K562 (cell line): ENCODE results near the gene CCDC138. TPM values are rescaled to one million over a fixed set of nuclear protein-coding genes. Genes with fewer than 3 reads are reported as not detected.

ENCODE experiments used
- BCL6 ChIP-seq: fragments of 250-450 bp; sonication (Bioruptor Pico); IDR thresholded peaks from 2 replicates; pipeline ENCODE4 v1.4.0; 2020
- CBFA2T2 ChIP-seq: fragments of 450-650 bp; conservative IDR thresholded peaks from 2 replicates; pipeline ENCODE4 v1.6.1; 2017; ENCODE audit warnings: mild to moderate bottlenecking
- HDAC8 ChIP-seq: fragments of 450-650 bp; IDR thresholded peaks from 2 replicates; pipeline ENCODE4 v1.6.1; 2016; ENCODE audit warnings: mild to moderate bottlenecking, missing genetic modification characterization, moderate library complexity, missing compliant biosample characterization
- HOXB6 ChIP-seq: fragments of 250-450 bp; sonication (Bioruptor Pico); IDR thresholded peaks from 2 replicates; pipeline ENCODE4 v1.5.1; 2022; ENCODE audit warnings: mild to moderate bottlenecking, borderline replicate concordance
- MCM2 ChIP-seq: fragments of 450-650 bp; IDR thresholded peaks from 2 replicates; pipeline ENCODE4 v1.6.1; 2017; ENCODE audit warnings: low read depth, mild to moderate bottlenecking
- NCOA6 ChIP-seq: fragments of 450-650 bp; IDR thresholded peaks from 2 replicates; pipeline ENCODE4 v1.6.1; 2017; ENCODE audit warnings: mild to moderate bottlenecking
- NEUROD1 ChIP-seq: fragments of 150-350 bp; IDR thresholded peaks from 2 replicates; pipeline ENCODE4 v1.6.1; 2014; ENCODE audit warnings: borderline replicate concordance, low read length, low read depth; ENCODE audit not compliant: partially characterized antibody
- PHF20 ChIP-seq: fragments of 450-650 bp; IDR thresholded peaks from 2 replicates; pipeline ENCODE4 v1.6.1; 2018; ENCODE audit not compliant: partially characterized antibody
- POLR2AphosphoS2 ChIP-seq: IDR thresholded peaks from 2 replicates; pipeline ENCODE4 v1.6.1; 2012; ENCODE audit warnings: low read length, improper control_type of control experiment
- PTRF ChIP-seq: fragments of 450-650 bp; IDR thresholded peaks from 2 replicates; pipeline ENCODE4 v1.6.1; 2016; ENCODE audit warnings: mild to moderate bottlenecking, missing genetic modification characterization, missing compliant biosample characterization
- RB1 ChIP-seq: fragments of 450-650 bp; IDR thresholded peaks from 2 replicates; pipeline ENCODE4 v1.6.1; 2017; ENCODE audit warnings: low read depth, mild to moderate bottlenecking
- RBM22 ChIP-seq: fragments of 200-400 bp; formaldehyde crosslinking; IDR thresholded peaks from 2 replicates; pipeline ENCODE4 v1.6.1; 2018; ENCODE audit warnings: low read length, low read depth; ENCODE audit not compliant: poor library complexity, severe bottlenecking
- SMC3 ChIP-seq: conservative IDR thresholded peaks from 2 replicates; pipeline ENCODE4 v1.6.1; 2011; ENCODE audit warnings: low read depth, low read length, improper control_type of control experiment; ENCODE audit not compliant: insufficient read depth
- STAT6 ChIP-seq: sonication (generic); formaldehyde crosslinking; IDR thresholded peaks from 2 replicates; pipeline ENCODE4 v1.8.1; 2023; ENCODE audit warnings: mild to moderate bottlenecking, missing genetic modification reagents
- TOE1 ChIP-seq, 2 experiments: fragments of 450-650 bp in 1 of 2; sonication (generic) in 1 of 2; formaldehyde crosslinking in 1 of 2; IDR thresholded peaks; 2 replicates each; pipeline versions ENCODE4 v1.7.1 to v1.8.0; 2016 to 2022; ENCODE audit warnings: borderline replicate concordance in 2 of 2, mild to moderate bottlenecking in 2 of 2, antibody characterized with exemption in 1 of 2, inconsistent platforms in 1 of 2, low read depth in 1 of 2, missing genetic modification reagents in 1 of 2, moderate library complexity in 1 of 2
- YBX1 ChIP-seq: fragments of 450-650 bp; IDR thresholded peaks from 2 replicates; pipeline ENCODE4 v1.7.1; 2016; ENCODE audit warnings: mild to moderate bottlenecking
- ZNF197 ChIP-seq: fragments of 200-800 bp; sonication (Bioruptor generic); IDR thresholded peaks from 2 replicates; pipeline ENCODE4 v1.6.1; 2016; ENCODE audit warnings: low read depth, missing genetic modification characterization, missing compliant biosample characterization
- ZNF280B ChIP-seq: fragments of 250-450 bp; sonication (Bioruptor Pico); IDR thresholded peaks from 2 replicates; pipeline ENCODE4 v1.5.1; 2021; ENCODE audit warnings: mild to moderate bottlenecking
- polyA plus RNA-seq, 8 experiments: library from polyadenylated mRNA; depleted of rRNA in 4 of 8; stranded (reverse) in 5 of 8; unstranded in 3 of 8; fragments of >200 nt; fragmentation: Nextera tagmentation in 2 of 8; fragmentation: Illumina TruSeq in 1 of 8; extraction: Ambion mirVana in 2 of 8; extraction: Trizol in 1 of 8; gene quantifications; 2 replicates each; pipeline versions ENCODE4 v1.2.1 to v1.2.3, GENCODE V29; 2011 to 2014; ENCODE audit warnings: inconsistent platforms in 1 of 8, missing spikeins in 1 of 8
- total RNA-seq, 7 experiments: library from RNA; depleted of rRNA in 6 of 7; stranded (reverse); fragments of >200 nt in 6 of 7; fragmentation: Illumina TruSeq in 2 of 7; extraction: Trizol in 2 of 7; gene quantifications; 2 replicates each; pipeline versions ENCODE4 v1.2.1 to v1.2.3, GENCODE V29; 2011 to 2021; ENCODE audit warnings: low replicate concordance in 1 of 7
- TF ChIP-seq, protein P1 (sequence below): sonication (generic); IDR thresholded peaks from 2 replicates; pipeline ENCODE4 v1.6.1; 2016
- TF ChIP-seq, protein P2 (sequence below): IDR thresholded peaks from 2 replicates; pipeline ENCODE4 v1.6.1; 2011; ENCODE audit not compliant: insufficient read length; ENCODE audit errors: extremely low read depth

The CCDC138 gene
- total and polyA plus RNA-seq, 9 of the 15 experiments (the other 6 are each of a cell fraction or from before 2014, with no cell fraction given) = 17.5 to 44.6 (median 26.7) TPM

DNA sequence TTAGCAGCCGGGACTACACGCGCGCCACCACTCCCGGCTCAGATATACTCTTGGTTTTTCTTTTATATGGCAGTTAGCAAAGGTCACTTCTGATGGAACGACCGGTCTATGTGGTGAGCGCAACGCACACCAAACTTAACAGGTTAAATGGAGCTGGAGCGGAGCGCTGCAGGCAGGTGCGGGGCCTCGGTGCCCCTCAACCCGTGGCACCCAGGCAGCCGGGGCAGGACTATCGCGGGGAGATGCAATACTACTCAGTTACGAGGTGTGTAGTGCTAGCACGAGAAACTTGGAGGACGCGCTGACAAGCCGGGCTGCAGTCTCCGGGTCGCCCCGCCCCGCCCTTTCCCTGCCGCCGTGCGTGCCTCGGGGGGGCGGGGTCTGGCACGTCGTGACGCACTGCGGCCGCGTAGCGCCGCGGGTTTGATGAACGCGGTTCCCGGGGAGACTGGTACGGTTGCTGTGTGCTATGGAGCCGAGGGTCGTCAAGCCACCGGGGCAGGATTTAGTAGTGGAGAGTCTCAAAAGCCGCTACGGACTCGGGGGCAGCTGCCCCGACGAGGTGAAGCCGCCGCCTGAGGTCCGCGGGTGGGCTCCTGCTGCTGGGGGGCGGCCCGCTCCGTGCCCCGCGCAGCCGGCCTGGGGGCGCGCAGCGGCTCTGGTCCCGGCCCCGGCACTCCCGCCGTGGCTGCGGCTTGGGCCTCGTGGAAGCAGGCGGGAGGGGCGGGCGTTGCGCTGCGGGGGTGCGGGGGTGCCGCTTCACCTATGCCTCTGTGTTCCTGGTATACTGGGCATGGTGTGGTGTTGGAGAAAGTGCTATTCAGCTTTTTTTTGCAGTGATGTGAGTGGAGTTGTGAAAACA lies at the start of gene CCDC138 (continued):
- 0 out of 2 replicates have a peak, but pooled peaks have one; percentile 61 for TF ChIP-seq STAT6
- TF ChIP-seq ZNF197 = no peak
- no peak for TF ChIP-seq ZNF280B
- no peak for TF ChIP-seq YBX1
- TF ChIP-seq MCM2 = no peak
- TF ChIP-seq SMC3 = no peak
- no peak for TF ChIP-seq TOE1 (IDR thresholded peaks at IDR 0.05; ENCODE audit: borderline replicate concordance)
- no peak for TF ChIP-seq TOE1 (CRISPR knock-in tag; IDR thresholded peaks at IDR 0.05; ENCODE audit: borderline replicate concordance, low read depth)
- no peak for TF ChIP-seq PHF20
- peak; percentile 91 for TF ChIP-seq NCOA6
- TF ChIP-seq RB1 = peak; percentile 68; the same call in 1 of the 2 replicates
- TF ChIP-seq, protein P1, sequence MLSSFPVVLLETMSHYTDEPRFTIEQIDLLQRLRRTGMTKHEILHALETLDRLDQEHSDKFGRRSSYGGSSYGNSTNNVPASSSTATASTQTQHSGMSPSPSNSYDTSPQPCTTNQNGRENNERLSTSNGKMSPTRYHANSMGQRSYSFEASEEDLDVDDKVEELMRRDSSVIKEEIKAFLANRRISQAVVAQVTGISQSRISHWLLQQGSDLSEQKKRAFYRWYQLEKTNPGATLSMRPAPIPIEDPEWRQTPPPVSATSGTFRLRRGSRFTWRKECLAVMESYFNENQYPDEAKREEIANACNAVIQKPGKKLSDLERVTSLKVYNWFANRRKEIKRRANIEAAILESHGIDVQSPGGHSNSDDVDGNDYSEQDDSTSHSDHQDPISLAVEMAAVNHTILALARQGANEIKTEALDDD = peak; percentile 56
- TF ChIP-seq CBFA2T2 = no peak
- TF ChIP-seq HOXB6 (CRISPR knock-in tag) = no peak
- TF ChIP-seq HDAC8 (tag) = no peak
- no peak for TF ChIP-seq BCL6 (CRISPR knock-in tag)
- TF ChIP-seq PTRF (tag) = no peak
- TF ChIP-seq, protein P2, sequence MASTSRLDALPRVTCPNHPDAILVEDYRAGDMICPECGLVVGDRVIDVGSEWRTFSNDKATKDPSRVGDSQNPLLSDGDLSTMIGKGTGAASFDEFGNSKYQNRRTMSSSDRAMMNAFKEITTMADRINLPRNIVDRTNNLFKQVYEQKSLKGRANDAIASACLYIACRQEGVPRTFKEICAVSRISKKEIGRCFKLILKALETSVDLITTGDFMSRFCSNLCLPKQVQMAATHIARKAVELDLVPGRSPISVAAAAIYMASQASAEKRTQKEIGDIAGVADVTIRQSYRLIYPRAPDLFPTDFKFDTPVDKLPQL = no peak
- TF ChIP-seq POLR2AphosphoS2 = peak; percentile 90; the same call in 1 of the 2 replicates
- TF ChIP-seq RBM22 = peak; percentile 81
- peak; percentile 10 for TF ChIP-seq NEUROD1
